ENCODE results near the gene POMP. TPM values are rescaled to one million over a fixed set of nuclear protein-coding genes. Genes with fewer than 3 reads are reported as not detected.

Gene POMP
- total RNA-seq, 2 experiments from 2014 or later: 25.8 to 28.5 TPM

DNA sequence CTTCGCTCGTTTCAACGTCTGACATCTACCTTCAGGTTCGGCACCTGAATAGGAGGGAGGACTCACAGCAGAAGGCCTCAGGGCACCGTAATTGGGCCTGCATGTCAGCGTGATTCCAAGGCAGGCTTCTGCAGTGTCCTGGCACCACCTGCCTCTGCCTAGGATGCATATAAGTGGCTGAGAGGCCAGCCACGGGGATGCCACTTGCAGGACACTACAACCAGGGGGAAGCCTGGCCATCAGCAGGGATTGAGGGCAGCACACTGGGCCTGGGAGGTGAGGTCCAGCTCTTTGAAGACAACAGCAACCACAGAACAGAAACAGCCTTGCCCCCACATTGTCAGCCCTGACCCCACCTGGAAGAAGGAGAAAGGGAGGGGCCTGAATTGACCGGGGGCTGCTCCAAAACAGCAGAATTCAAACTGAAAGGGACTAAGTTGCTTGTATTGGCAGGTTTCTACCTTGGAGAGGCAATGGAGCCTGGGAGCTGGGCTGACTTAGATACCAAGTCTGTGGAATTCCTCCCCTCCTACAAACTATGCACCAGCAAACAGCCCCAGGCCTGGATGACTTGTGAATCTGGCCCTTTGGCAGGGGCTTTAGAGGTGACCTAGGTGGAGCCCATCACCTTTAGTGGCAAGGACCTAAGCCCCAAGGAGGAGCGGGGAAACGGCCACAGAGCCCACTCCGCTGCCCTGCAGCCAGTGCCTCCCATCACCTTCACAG lies 34.1 kb upstream of the POMP start:
- Mint-ChIP-seq H3K4me1 (ENCODE audit: low read depth) (no peaks in the 10 kb centered on the region), H3K36me3 (ENCODE audit: low read depth) (no peaks in the 10 kb centered on the region), H3K4me3 (no peak overlapping the region), H3K9me3 (no peaks in the 10 kb centered on the region), H3K27ac (no peak overlapping the region), H3K27me3 (peaks cover 4% of the 10 kb centered on the region)
- no peak for ATAC-seq (ENCODE audit: poor library complexity)
- intact Hi-C loops (cut with DNase I, micrococcal nuclease): no loop called here
- Histone ChIP-seq H3K9me3 (ENCODE audit: control insufficient read depth in 1 of 2, insufficient read depth in 1 of 2, low read length in 2 of 2) (no peaks in the 10 kb centered on the region), H3K4me3 (ENCODE audit: low read length) (no peak overlapping the region), H3K36me3 (ENCODE audit: insufficient read depth, low read length) (no peaks in the 10 kb centered on the region), H3K27ac (ENCODE audit: low read depth in 1 of 2, low read length in 2 of 2) (no peak overlapping the region), H3K4me1 (ENCODE audit: insufficient read depth, low read length) (peaks cover 3% of the 10 kb centered on the region), H3K27me3 (ENCODE audit: control insufficient read depth in 1 of 2, insufficient read depth in 2 of 2, low read length in 2 of 2) (no peaks in the 10 kb centered on the region)
- no peak for DNase-seq
- ChIA-PET CTCF (no interaction called here), POLR2A (no interaction called here)
- TF ChIP-seq, protein P1, sequence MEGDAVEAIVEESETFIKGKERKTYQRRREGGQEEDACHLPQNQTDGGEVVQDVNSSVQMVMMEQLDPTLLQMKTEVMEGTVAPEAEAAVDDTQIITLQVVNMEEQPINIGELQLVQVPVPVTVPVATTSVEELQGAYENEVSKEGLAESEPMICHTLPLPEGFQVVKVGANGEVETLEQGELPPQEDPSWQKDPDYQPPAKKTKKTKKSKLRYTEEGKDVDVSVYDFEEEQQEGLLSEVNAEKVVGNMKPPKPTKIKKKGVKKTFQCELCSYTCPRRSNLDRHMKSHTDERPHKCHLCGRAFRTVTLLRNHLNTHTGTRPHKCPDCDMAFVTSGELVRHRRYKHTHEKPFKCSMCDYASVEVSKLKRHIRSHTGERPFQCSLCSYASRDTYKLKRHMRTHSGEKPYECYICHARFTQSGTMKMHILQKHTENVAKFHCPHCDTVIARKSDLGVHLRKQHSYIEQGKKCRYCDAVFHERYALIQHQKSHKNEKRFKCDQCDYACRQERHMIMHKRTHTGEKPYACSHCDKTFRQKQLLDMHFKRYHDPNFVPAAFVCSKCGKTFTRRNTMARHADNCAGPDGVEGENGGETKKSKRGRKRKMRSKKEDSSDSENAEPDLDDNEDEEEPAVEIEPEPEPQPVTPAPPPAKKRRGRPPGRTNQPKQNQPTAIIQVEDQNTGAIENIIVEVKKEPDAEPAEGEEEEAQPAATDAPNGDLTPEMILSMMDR (IDR thresholded peaks at IDR 0.05): no peak

DNA sequence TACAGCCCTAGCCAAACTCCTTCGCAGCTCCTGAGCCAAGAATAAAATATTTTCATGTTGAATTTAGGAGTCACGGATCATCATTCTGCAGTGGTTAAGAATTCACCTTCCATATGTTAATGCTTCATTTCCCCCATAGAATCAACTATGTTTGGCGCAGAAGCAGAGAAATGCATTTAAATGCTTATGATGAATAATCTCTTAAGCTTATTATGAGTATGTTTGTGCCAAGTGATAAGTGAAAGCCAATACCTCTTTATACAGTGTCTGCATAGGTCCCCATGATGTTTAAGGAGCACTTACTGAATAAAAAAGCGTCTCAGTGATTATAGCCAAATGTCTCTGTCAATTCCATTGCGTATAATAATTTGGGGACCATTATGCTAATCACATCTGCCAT lies 32.7 kb upstream of the POMP start:
- Mint-ChIP-seq H3K4me1 (ENCODE audit: low read depth) (no peaks in the 10 kb centered on the region), H3K36me3 (ENCODE audit: low read depth) (no peaks in the 10 kb centered on the region), H3K27ac (no peak overlapping the region), H3K9me3 (no peaks in the 10 kb centered on the region), H3K4me3 (no peak overlapping the region), H3K27me3 (peaks cover 4% of the 10 kb centered on the region)
- ATAC-seq (ENCODE audit: poor library complexity) (no peak), DNase-seq (no peak)
- POLR2A ChIA-PET: no interaction called here
- TF ChIP-seq, protein P1 (IDR thresholded peaks at IDR 0.05): no peak
- intact Hi-C loops (cut with DNase I, micrococcal nuclease): no loop called here
- peaks cover 3% of the 10 kb centered on the region for H3K4me1 ChIP-seq (ENCODE audit: insufficient read depth, low read length)
- H3K27me3 ChIP-seq (ENCODE audit: control insufficient read depth in 1 of 2, insufficient read depth in 2 of 2, low read length in 2 of 2): no peaks in the 10 kb centered on the region
- H3K27ac ChIP-seq (ENCODE audit: low read depth in 1 of 2, low read length in 2 of 2): no peak overlapping the region
- H3K4me3 ChIP-seq (ENCODE audit: low read length): no peak overlapping the region
- no peaks in the 10 kb centered on the region for H3K9me3 ChIP-seq (ENCODE audit: control insufficient read depth in 1 of 2, insufficient read depth in 1 of 2, low read length in 2 of 2)
- CTCF ChIA-PET: no interaction called here
- no peaks in the 10 kb centered on the region for H3K36me3 ChIP-seq (ENCODE audit: insufficient read depth, low read length)

DNA sequence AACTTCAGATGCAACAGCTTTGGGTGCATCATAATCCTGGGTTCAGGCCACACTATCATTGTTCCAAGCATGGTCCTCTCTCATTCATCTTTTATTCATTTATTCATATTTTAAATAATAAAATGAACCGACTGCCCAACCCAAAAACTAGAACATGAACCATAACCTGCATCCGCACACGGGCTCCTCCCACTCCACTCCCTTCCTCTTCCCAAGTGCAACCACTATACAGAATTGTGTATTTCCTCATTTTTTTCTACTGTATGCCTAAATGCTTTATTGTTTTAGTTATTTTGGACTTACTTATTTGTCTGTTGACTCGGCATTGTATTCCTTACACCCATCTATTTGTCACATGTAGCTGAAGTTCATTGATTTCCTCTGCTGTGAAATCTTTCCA lies 30.7 kb upstream of the POMP start:
- no peaks in the 10 kb centered on the region for H3K9me3 ChIP-seq (ENCODE audit: control insufficient read depth in 1 of 2, insufficient read depth in 1 of 2, low read length in 2 of 2)
- TF ChIP-seq, protein P1 (IDR thresholded peaks at IDR 0.05): no peak
- intact Hi-C loops (cut with DNase I, micrococcal nuclease): no loop called here
- no peaks in the 10 kb centered on the region for H3K27me3 ChIP-seq (ENCODE audit: control insufficient read depth in 1 of 2, insufficient read depth in 2 of 2, low read length in 2 of 2)
- no peaks in the 10 kb centered on the region for H3K4me1 Mint-ChIP-seq (ENCODE audit: low read depth)
- ATAC-seq (ENCODE audit: poor library complexity): no peak
- H3K4me1 ChIP-seq (ENCODE audit: insufficient read depth, low read length): peaks cover 3% of the 10 kb centered on the region
- no peak overlapping the region for H3K27ac ChIP-seq (ENCODE audit: low read depth in 1 of 2, low read length in 2 of 2)
- no peak overlapping the region for H3K4me3 ChIP-seq (ENCODE audit: low read length)
- no peak for DNase-seq
- ChIA-PET CTCF (no interaction called here), POLR2A (no interaction called here)
- no peaks in the 10 kb centered on the region for H3K9me3 Mint-ChIP-seq
- H3K36me3 ChIP-seq (ENCODE audit: insufficient read depth, low read length): no peaks in the 10 kb centered on the region
- H3K36me3 Mint-ChIP-seq (ENCODE audit: low read depth): no peaks in the 10 kb centered on the region
- H3K4me3 Mint-ChIP-seq: no peak overlapping the region
- H3K27me3 Mint-ChIP-seq: peaks cover 4% of the 10 kb centered on the region
- no peak overlapping the region for H3K27ac Mint-ChIP-seq

Data from CD4-positive, alpha-beta T cell (primary cell).